Liver (tissue), 3 donors: ENCODE results near the gene C6orf89.

ENCODE experiments used
- ATF3 ChIP-seq: IDR thresholded peaks from 2 replicates; pipeline ENCODE4 v1.6.1; 2016; ENCODE audit warnings: antibody characterized with exemption
- CTCF ChIP-seq: fragments of 150-350 bp; IDR thresholded peaks from 2 replicates; pipeline ENCODE4 v1.5.1; 2017; ENCODE audit warnings: improper control_type of control experiment, low read depth, low read length; ENCODE audit not compliant: missing input control
- FOXA1 ChIP-seq: IDR thresholded peaks from 2 replicates; pipeline ENCODE4 v1.6.1; 2016; ENCODE audit warnings: antibody characterized with exemption
- GABPA ChIP-seq, 2 donors: IDR thresholded peaks in 1 of 2; conservative IDR thresholded peaks in 1 of 2; 2 replicates each; pipeline ENCODE4 v1.6.1; 2016; ENCODE audit warnings: antibody characterized with exemption in 2 of 2, mild to moderate bottlenecking in 1 of 2, moderate library complexity in 1 of 2
- HNF4G ChIP-seq: IDR thresholded peaks from 2 replicates; pipeline ENCODE4 v1.6.1; 2016; ENCODE audit warnings: antibody characterized with exemption
- MAX ChIP-seq: IDR thresholded peaks from 2 replicates; pipeline ENCODE4 v1.6.1; 2016; ENCODE audit warnings: antibody characterized with exemption
- RAD21 ChIP-seq, 2 donors: IDR thresholded peaks; 2 replicates each; pipeline ENCODE4 v1.6.1; 2016; ENCODE audit warnings: antibody characterized with exemption in 2 of 2, mild to moderate bottlenecking in 2 of 2
- REST ChIP-seq: IDR thresholded peaks from 2 replicates; pipeline ENCODE4 v1.6.1; 2016; ENCODE audit warnings: antibody characterized with exemption, mild to moderate bottlenecking
- RXRA ChIP-seq, 2 donors: IDR thresholded peaks; 2 replicates each; pipeline ENCODE4 v1.6.1; 2017 to 2018; ENCODE audit warnings: antibody characterized with exemption in 2 of 2, mild to moderate bottlenecking in 1 of 2
- SP1 ChIP-seq: IDR thresholded peaks from 2 replicates; pipeline ENCODE4 v1.6.1; 2018; ENCODE audit warnings: antibody characterized with exemption, mild to moderate bottlenecking
- TAF1 ChIP-seq: conservative IDR thresholded peaks from 2 replicates; pipeline ENCODE4 v1.6.1; 2016; ENCODE audit warnings: antibody characterized with exemption, mild to moderate bottlenecking
- YY1 ChIP-seq: IDR thresholded peaks from 2 replicates; pipeline ENCODE4 v1.6.1; 2016; ENCODE audit warnings: antibody characterized with exemption, mild to moderate bottlenecking
- donor health status: healthy.
- donor health status: healthy.

GRCh38 chr6:36949636-36950035 lies 63.9 kb downstream of the C6orf89 start:
- TF ChIP-seq CTCF: no peak
- no peak for TF ChIP-seq YY1
- TF ChIP-seq TAF1: no peak
- TF ChIP-seq MAX: no peak
- no peak for TF ChIP-seq REST
- no peak for TF ChIP-seq RXRA (IDR thresholded peaks at IDR 0.05)
- no peak for TF ChIP-seq FOXA1
- TF ChIP-seq HNF4G: no peak
- no peak for TF ChIP-seq GABPA (IDR thresholded peaks at IDR 0.05 in 1 of 2, conservative IDR thresholded peaks at IDR 0.05 in 1 of 2)
- TF ChIP-seq ATF3: no peak
- TF ChIP-seq SP1: no peak
- no peak for TF ChIP-seq RAD21 (IDR thresholded peaks at IDR 0.05)
